ENCODE results near the gene TRIM62.

GRCh38 chr1:33180911-33181890 lies 642 bp downstream of the TRIM62 start:
- TF ChIP-seq CTCF (conservative IDR thresholded peaks at IDR 0.05; ENCODE audit: low read length) (peak; percentile 25; the same call in 1 of the 2 replicates), EZH2phosphoT487 (IDR thresholded peaks at IDR 0.05; ENCODE audit: borderline replicate concordance) (no peak)

Data from Loucy (cell line).